Measurements from ENCODE around the gene RAI14.
A peak's percentile ranks its signal among the peaks of the same experiment; 100 is the strongest.

Gene RAI14

DNA sequence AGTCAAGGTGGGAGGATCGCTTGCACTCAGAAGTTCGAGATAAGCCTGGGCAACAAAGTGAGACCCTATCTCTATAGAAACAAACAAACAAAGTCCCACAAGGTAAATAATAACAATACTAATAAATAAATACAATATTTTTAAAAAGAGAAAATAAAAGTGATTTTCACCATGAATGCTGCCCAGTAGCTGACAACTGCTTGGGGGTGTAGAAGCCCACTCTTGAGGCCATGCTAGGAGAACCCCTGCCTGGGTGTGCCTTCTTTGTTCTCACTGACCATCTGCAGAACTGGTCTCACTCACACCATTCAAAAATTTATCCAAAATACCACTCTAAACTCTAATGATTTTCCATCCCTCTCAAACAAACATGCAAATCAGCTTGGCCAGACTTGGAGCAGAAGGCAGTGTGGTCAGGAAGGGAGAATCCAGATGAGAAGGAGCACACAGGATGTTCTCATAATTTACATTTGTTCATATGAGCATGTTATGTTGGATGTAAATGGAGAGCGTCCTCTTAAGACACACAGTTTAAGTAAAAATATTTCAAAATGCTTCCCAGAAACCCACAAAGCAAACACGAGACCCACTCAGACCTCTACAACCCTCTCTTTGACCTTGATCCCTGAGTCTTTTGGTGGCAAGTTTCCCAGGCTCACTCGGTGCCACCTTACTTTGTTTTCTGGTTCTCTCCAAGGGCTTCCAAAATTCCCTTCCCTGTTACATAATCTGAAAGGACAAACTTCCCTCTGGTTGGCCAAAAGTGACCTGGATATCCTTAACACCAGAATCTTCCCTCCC, 7.9 kb upstream of the RAI14 start:
- DNase-seq = no peak

- DNase-seq = no peak
Measured at GRCh38 chr5:34648840-34649158, 7.3 kb upstream of the RAI14 start.

DNA sequence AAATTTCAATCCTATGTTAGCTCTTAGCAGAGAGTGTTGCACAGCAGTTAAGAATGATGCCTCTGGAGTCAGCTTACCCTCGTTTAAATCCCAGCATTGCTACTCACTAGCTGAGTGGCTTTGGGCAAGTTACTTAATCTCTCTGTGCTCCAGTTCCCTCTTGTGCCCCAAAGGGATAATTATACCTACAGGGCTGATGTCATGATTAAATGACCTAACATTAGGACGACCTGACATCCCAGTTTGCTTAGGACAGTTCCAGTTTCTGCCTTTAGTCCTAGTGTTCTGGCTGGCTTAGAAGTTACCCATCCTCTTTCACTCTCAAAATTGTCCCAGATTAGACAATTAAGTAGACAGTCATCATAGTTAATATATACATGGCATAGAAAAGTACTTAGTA, 4.3 kb upstream of the RAI14 start:
- DNase-seq = no peak

- no peak for DNase-seq
Measured at GRCh38 chr5:34652466-34652865, 3.7 kb upstream of the RAI14 start.

GRCh38 chr5:34652914-34653313, 3.2 kb upstream of the RAI14 start:
- no peak for DNase-seq

DNA sequence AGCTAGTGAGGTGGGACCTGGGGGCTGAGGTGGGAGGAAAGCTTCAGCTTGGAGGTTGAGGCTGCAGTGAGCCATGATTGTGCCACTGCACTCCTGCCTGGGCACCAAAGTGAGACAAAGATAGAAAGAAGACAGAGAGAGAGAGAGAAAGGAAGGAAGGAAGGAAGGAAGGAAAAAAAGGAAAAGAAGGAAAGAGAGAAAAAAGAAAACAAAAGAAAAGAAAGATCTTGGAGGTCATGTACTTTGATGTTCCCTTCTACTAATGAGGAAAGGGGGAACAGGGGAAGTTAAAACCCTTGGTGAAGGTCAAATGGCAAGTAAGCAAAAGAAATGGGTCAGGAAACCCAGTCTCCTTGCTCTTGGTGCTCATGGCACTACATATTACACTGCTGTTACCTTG, 2.4 kb upstream of the RAI14 start:
- DNase-seq = no peak

DNA sequence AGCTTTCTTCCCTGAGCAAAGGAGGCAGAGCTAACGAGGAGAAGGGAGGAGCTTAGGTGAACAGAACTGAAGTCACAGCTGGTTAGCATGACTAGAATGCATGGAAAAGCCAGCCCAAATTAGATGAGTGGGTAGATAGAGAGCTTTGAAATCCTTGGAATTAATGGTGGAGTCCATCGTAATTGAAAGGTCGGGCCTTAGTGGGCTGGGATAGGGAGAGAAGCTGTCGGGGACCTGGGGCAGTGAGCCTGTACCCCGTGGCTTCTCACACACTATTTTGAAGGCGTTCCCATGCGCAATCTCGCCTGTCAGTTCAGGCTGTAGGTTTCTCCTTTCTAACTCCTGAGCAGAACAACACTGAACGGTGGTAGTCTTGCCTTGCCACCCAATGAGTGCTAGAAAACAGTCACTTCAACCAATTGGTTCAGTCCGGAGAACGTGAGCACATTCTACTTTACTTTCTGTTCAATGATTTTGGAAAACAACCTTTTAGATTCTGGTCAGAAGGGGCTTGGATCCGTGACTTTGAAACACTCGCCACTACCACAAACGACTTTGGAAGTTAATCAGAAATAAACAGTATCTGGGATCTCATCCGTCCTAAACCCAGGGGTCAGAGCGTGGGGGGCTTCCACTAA, 655 bp upstream of the RAI14 start:
- peak; percentile 3 for DNase-seq

DNA sequence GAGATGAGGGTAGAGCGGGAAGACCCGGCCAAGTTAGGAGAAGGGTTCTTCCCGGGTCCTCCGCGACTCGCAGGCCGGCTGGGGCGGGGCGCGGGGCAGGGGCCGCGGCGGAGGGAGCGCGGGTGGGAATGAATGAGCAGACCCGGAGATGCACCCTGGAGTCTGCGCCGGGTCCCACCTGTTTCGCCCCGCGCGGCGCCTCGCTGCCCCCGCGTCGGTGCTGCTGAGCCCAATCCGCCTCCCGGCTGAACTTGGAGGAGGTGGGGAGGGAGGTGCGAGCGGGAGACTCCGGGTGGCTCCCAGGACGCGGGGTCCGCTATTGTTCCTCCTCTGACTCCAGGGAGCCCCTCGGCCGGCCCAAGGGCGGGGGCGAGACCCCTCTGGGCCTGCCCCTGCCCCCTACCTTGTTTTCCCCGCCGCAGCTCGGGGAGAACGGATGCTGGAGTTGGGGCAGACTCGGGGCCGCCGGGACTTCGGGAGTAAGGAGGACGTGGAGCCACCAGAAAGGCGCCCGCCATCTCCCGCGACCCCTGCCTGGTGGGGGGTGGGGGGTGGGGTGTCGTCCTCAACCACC, 659 bp downstream of the RAI14 start:
- DNase-seq = no peak

DNA sequence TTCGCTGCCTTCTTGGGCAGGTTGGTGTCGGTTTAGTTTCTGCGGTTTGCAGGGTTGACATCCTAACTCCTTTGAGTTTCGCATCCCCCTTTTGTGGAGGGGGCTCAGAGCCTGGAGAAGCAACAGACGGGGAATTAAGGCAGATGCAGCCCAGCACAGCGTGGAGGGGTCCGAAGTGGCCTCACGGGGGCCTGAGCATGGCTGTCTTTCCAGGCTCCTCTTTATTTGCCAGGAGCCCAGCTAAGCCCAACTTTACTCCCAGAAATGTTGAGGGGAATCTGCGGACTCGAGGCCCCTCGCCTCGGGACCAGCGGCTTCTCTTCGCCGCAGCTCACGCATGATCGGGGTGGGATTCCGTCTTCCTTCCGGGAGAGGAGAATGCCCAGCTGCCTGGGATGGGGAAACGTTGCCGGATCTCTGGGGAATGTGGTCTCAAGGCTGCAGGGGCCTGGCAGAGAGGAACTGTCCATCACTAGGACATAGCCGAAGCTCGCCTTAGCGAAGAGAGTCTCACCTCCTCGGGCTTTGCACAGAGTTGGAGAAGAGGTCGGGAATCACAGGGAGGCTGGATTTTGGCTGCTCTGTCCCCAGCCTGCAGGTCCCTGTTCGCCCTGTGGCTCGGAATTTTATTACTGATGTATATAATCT, 1.3 kb downstream of the RAI14 start:
- no peak for DNase-seq

- peak; percentile 3 for DNase-seq
Measured at GRCh38 chr5:34657988-34658387, 1.9 kb downstream of the RAI14 start.

DNA sequence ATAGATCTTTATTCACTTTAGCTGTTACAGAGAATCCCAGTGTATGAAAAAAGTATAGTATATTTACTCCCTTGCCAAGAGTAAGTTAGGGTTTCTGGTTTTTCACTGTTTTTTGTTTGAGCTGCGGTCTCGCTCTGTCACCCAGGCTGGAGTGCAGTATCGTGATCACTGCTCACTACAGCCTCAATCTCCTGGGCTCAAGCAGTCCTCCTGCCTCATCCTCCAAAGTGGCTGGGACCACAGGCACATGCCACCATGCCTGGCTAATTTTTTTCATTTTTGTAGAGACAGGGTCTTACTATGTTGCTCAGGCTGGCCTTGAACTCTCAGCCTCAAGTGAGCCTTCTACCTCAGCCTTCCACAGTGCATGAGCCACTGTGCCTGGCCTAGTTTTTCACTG, 3.0 kb downstream of the RAI14 start:
- DNase-seq = no peak

GRCh38 chr5:34660444-34660843, 4.3 kb downstream of the RAI14 start:
- DNase-seq = no peak

DNA sequence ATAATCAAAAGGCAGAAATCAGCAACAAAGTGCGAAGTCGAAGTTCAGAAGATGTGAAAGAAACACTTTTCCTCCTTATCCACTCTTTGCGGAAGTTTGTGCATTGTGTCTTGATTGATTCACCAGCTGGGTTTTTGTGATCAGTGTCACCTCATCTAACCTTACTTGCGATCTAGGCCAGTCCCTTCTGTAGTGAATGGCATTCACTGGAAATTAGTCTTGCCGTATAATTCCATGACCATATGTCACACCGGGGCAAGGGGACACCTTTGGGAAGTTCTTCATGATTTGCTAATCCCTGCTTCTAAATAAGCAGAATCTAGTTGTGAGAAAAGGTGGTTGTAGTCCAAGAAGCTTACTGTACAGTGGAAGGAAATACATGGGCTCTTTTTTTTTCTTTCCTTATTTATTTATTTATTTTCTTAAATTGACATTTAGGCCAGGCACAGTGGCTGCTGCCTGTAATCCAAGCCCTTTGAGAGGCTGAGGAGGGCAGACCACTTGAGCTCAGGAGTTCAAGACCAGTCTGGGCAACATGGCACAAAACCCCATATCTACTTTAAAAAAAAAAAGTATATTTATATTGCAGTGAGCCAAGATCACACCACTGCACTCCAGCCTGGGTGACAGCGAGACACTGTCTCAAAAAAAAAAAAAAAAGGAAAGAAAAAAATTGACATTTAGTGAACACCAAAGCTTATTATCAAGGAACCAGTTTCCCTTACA, 7.8 kb downstream of the RAI14 start:
- no peak for DNase-seq

- no peak for DNase-seq
Measured at GRCh38 chr5:34666392-34667080, 10.4 kb downstream of the RAI14 start.

- DNase-seq = no peak
Measured at GRCh38 chr5:34667705-34668104, 11.6 kb downstream of the RAI14 start.

DNA sequence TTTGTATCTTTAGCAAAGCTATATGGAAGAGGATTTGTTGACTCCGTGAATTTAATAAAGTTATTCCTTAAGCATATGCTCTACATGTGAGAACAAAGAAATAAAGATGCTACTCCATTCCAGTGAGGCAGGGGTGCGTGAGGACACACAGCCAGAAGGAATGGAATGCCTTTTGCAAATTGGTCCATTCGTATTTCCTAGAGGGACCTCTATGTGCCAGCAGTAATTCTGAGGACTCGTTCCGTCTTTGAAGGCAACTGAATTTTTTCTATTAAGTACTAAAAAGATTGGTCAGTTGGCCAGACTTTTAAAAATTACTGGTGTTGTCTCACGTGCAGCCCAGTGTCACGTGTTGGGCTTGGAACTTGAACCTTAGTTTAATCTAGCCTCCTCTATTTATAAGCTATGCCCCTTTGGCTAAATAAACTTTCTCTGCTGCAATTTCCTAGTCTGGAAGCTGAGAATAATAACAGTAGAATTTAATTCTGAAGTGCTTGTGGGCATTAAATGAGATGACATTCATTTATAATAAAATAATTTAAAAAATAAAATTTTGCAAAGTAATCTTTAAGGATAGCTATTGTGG, 13.9 kb downstream of the RAI14 start:
- no peak for DNase-seq

DNA sequence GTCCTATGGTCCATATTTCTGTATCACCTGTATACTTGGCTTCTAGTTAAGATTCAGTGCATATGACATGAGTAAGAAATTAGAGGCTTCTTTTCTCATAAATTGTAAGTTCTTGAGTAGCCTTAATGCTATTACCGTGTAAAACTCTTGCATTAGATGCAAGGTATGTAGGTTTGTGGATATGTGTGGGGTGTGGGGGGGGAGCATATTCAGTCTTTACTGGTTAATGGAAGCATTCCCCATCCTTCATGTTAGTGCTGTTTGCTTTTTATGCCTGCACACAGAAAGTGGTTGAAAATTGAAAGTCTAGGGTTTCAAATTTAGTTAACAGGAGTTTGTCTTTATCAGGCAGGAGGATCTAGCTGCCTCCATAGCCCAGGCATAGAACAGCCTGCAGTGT, 16.1 kb downstream of the RAI14 start:
- no peak for DNase-seq

- no peak for DNase-seq
Measured at GRCh38 chr5:34673463-34674125, 17.5 kb downstream of the RAI14 start.

DNA sequence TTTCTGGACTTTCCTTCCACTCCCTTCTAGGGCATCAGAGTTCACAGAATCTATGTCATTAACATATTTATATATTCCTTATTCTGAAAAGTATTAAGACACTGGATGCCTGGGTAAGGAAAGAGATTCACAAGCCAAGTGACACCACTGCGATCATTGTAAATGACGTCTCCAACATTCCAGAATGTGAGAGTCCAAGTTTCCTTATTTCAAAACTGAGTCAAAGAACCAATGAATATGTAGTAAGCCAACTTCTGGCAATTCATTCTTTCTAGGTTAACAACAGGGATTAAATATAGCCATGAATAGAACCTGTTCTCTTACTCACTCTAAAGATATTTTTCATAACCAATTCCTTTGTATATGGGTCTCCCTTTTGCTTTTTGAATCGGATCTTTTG, 18.1 kb downstream of the RAI14 start:
- no peak for DNase-seq

- no peak for DNase-seq
Measured at GRCh38 chr5:34675857-34676256, 19.7 kb downstream of the RAI14 start.

GRCh38 chr5:34676416-34676815, 20.3 kb downstream of the RAI14 start:
- DNase-seq = no peak

DNA sequence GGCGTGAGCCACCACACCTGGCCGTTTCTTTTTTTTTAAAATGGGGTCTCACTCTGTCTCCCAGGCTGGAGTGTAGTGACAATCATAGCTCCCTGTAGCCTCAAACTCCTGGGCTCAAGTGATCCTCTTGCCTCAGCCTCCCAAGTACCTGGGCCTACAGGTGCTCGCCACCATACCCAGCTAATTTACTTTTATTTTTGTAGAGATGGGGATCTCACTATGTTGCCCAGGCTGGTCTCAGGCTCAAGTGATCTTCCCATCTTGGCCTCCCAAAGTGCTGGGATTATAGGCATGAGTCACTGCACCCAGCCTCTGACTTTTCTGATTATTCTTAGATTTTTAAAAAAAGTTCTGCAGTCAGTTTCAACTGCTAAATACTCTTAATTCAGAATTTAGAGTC, 21.3 kb downstream of the RAI14 start:
- no peak for DNase-seq
